Endothelial cell (in vitro differentiated cells): ENCODE results near the gene ETNK2. TPM values are rescaled to one million over a fixed set of nuclear protein-coding genes. Genes with fewer than 3 reads are reported as not detected.

Source experiments
- DNase-seq: peaks from one replicate; pipeline ENCODE4 v3.0.0; 2021; ENCODE audit warnings: low spot score
- H3K27ac Mint-ChIP-seq: one replicate; pipeline ENCODE4 v1.8.0; 2021; ENCODE audit warnings: mixed read lengths, inconsistent platforms; ENCODE audit not compliant: unreplicated experiment
- H3K27me3 Mint-ChIP-seq: one replicate; pipeline ENCODE4 v1.8.0; 2021; ENCODE audit warnings: mild to moderate bottlenecking, moderate library complexity, mixed read lengths, inconsistent platforms; ENCODE audit not compliant: unreplicated experiment
- H3K36me3 Mint-ChIP-seq: one replicate; pipeline ENCODE4 v1.8.0; 2021; ENCODE audit warnings: mild to moderate bottlenecking, low read depth, mixed read lengths, inconsistent platforms; ENCODE audit not compliant: unreplicated experiment
- H3K4me1 Mint-ChIP-seq: one replicate; pipeline ENCODE4 v1.8.0; 2021; ENCODE audit warnings: mild to moderate bottlenecking, mixed read lengths, inconsistent platforms; ENCODE audit not compliant: unreplicated experiment
- H3K4me3 Mint-ChIP-seq: one replicate; pipeline ENCODE4 v1.8.0; 2021; ENCODE audit warnings: mild to moderate bottlenecking, mixed read lengths, inconsistent platforms; ENCODE audit not compliant: unreplicated experiment
- H3K9me3 Mint-ChIP-seq: one replicate; pipeline ENCODE4 v1.8.0; 2021; ENCODE audit warnings: mixed read lengths, inconsistent platforms; ENCODE audit not compliant: unreplicated experiment
- total RNA-seq: library from RNA; stranded (reverse); fragmentation: NEBNext Ultra II Directional; extraction: Animal tissue kit (Norgen Biotek cat#: 25700); gene quantifications from one replicate; pipeline ENCODE4 v1.2.1, GENCODE V29; 2021; ENCODE audit not compliant: unreplicated experiment
- TF ChIP-seq, protein P1 (sequence below): fragments of 200-600 bp; sonication (generic); IDR thresholded peaks from one replicate; pipeline ENCODE4 v1.5.0; 2021; ENCODE audit warnings: antibody characterized with exemption; ENCODE audit not compliant: unreplicated experiment

Gene ETNK2
- total RNA-seq, 1 donor from 2014 or later = 15.9 TPM

GRCh38 chr1:204197068-204197467, 45.2 kb upstream of the ETNK2 start:
- peaks cover 21% of the 10 kb centered on the region for H3K27me3 Mint-ChIP-seq
- no peaks in the 10 kb centered on the region for H3K36me3 Mint-ChIP-seq
- H3K4me3 Mint-ChIP-seq = no peak overlapping the region
- H3K9me3 Mint-ChIP-seq = no peaks in the 10 kb centered on the region
- H3K27ac Mint-ChIP-seq = no peak overlapping the region
- H3K4me1 Mint-ChIP-seq = peaks cover 12% of the 10 kb centered on the region
- TF ChIP-seq, protein P1, sequence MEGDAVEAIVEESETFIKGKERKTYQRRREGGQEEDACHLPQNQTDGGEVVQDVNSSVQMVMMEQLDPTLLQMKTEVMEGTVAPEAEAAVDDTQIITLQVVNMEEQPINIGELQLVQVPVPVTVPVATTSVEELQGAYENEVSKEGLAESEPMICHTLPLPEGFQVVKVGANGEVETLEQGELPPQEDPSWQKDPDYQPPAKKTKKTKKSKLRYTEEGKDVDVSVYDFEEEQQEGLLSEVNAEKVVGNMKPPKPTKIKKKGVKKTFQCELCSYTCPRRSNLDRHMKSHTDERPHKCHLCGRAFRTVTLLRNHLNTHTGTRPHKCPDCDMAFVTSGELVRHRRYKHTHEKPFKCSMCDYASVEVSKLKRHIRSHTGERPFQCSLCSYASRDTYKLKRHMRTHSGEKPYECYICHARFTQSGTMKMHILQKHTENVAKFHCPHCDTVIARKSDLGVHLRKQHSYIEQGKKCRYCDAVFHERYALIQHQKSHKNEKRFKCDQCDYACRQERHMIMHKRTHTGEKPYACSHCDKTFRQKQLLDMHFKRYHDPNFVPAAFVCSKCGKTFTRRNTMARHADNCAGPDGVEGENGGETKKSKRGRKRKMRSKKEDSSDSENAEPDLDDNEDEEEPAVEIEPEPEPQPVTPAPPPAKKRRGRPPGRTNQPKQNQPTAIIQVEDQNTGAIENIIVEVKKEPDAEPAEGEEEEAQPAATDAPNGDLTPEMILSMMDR = no peak
- DNase-seq = no peak

- TF ChIP-seq, protein P1 = no peak
- Mint-ChIP-seq H3K36me3 (no peaks in the 10 kb centered on the region), H3K4me3 (no peak within 1 kb of the TSS), H3K27ac (no peak within 1 kb of the TSS), H3K27me3 (peaks cover 20% of the 10 kb centered on the region), H3K4me1 (peaks cover 12% of the 10 kb centered on the region), H3K9me3 (no peaks in the 10 kb centered on the region)
- DNase-seq = no peak
Observed at GRCh38 chr1:204196068-204196795, 44.4 kb upstream of the ETNK2 start, which contains the start of gene KISS1. Gene KISS1, minus strand, starts transcription at chr1:204196491. Its CDS starts 3,615 bp downstream, at chr1:204192876.

- H3K27ac Mint-ChIP-seq = peak overlapping the region; percentile 4
Observed at GRCh38 chr1:204194771-204195170, 42.9 kb upstream of the ETNK2 start.

DNA sequence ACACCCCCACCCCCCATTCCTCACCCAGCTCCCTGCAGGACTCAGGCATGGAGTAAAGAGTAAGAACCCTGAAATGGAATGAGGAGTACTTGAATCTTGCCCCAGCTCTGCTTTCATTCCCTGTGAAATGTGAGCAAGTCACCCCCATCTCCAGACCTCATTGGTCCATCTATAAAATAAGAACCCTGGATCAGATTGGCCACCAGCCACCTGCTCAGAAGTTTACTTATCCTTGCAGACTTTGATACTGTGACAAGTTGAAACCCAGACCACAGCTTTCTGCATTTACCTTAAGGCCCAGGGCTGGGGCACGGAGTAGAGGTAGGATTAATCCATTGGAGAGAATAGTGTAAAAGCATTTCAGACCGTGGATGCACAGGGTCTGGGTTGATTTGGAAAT, 42.2 kb upstream of the ETNK2 start:
- peaks cover 22% of the 10 kb centered on the region for H3K27me3 Mint-ChIP-seq
- no peak overlapping the region for H3K27ac Mint-ChIP-seq
- TF ChIP-seq, protein P1 = no peak
- peaks cover 12% of the 10 kb centered on the region for H3K4me1 Mint-ChIP-seq
- H3K36me3 Mint-ChIP-seq = no peaks in the 10 kb centered on the region
- no peak for DNase-seq
- H3K4me3 Mint-ChIP-seq = no peak overlapping the region
- H3K9me3 Mint-ChIP-seq = no peaks in the 10 kb centered on the region

More at GRCh38 chr1:204194771-204195170, 42.9 kb upstream of the ETNK2 start:
- TF ChIP-seq, protein P1 = no peak
- DNase-seq = no peak
- Mint-ChIP-seq H3K4me1 (peaks cover 12% of the 10 kb centered on the region), H3K27me3 (peaks cover 19% of the 10 kb centered on the region), H3K36me3 (no peaks in the 10 kb centered on the region), H3K9me3 (no peaks in the 10 kb centered on the region), H3K4me3 (no peak overlapping the region)
